ENCODE results near the gene NECTIN4. TPM values are rescaled to one million over a fixed set of nuclear protein-coding genes. Genes with fewer than 3 reads are reported as not detected.
"Not testable (repeated sequence)": the region's sequence is repeated elsewhere in the genome, so short reads cannot be mapped to it uniquely, and the experiment has no call there.

NECTIN4 gene
- total RNA-seq, 1 donor from 2014 or later = 1.9 TPM

DNA sequence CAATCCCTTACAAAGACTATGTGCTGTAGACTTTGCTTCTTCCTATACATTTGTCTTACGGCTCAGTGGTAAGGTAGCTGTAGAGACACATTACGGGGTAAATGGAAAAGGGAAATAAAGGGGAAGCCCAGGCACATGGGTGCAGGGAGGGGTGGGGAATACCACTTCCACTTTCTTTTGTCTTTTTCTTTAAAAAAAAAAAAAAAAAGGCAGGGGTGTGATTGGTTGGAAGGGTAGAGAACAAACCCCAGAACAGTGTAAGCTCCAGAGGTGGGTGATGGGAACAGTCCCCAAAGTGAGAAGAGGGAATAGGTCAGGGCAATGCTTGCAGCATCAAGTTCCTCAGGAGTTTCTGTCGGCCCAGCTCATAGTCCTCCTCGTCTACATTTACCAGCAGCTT, 32.5 kb upstream of the NECTIN4 start:
- TF ChIP-seq CTCF (IDR thresholded peaks at IDR 0.05; ENCODE audit: unreplicated experiment) = no peak
- no peak overlapping the region for H3K4me3 Mint-ChIP-seq (ENCODE audit: low read depth)
- H3K36me3 Mint-ChIP-seq (ENCODE audit: insufficient read depth) = peaks cover 29% of the 10 kb centered on the region

GRCh38 chr1:161121042-161121650, 31.8 kb upstream of the NECTIN4 start:
- DNase-seq (ENCODE audit: low spot score, unreplicated experiment) = no peak
- no peaks in the 10 kb centered on the region for H3K9me3 Mint-ChIP-seq (ENCODE audit: low read depth)
- H3K27me3 Mint-ChIP-seq = no peaks in the 10 kb centered on the region
- peaks cover 25% of the 10 kb centered on the region for H3K36me3 Mint-ChIP-seq (ENCODE audit: insufficient read depth)
- no peak for TF ChIP-seq CTCF (IDR thresholded peaks at IDR 0.05; ENCODE audit: unreplicated experiment)
- peaks cover 24% of the 10 kb centered on the region for H3K4me1 Mint-ChIP-seq (ENCODE audit: low read depth)
- H3K27ac Mint-ChIP-seq = peak overlapping the region; percentile 13
- H3K4me3 Mint-ChIP-seq (ENCODE audit: low read depth) = no peak overlapping the region

More for the DNA sequence above, 32.5 kb upstream of the NECTIN4 start:
- no peaks in the 10 kb centered on the region for H3K9me3 Mint-ChIP-seq (ENCODE audit: low read depth)
- no peak overlapping the region for H3K27ac Mint-ChIP-seq
- peaks cover 22% of the 10 kb centered on the region for H3K4me1 Mint-ChIP-seq (ENCODE audit: low read depth)
- no peak for DNase-seq (ENCODE audit: low spot score, unreplicated experiment)
- no peaks in the 10 kb centered on the region for H3K27me3 Mint-ChIP-seq

- Mint-ChIP-seq H3K27me3 (no peaks in the 10 kb centered on the region), H3K27ac (peak overlapping the region; percentile 97), H3K4me1 (ENCODE audit: low read depth) (peaks cover 24% of the 10 kb centered on the region), H3K36me3 (ENCODE audit: insufficient read depth) (peaks cover 20% of the 10 kb centered on the region), H3K4me3 (ENCODE audit: low read depth) (peak overlapping the region; percentile 95), H3K9me3 (ENCODE audit: low read depth) (no peaks in the 10 kb centered on the region)
- peak; percentile 40 for TF ChIP-seq CTCF (IDR thresholded peaks at IDR 0.05; ENCODE audit: unreplicated experiment)
- DNase-seq (ENCODE audit: low spot score, unreplicated experiment) = no peak
These were observed 29.9 kb upstream of the NECTIN4 start for GRCh38 chr1:161119092-161119903.

GRCh38 chr1:161117759-161118581, 28.6 kb upstream of the NECTIN4 start, which contains the start of the genes NIT1 and PFDN2:
Gene NIT1 (plus strand): TSS chr1:161118105. CDS start chr1:161118177, 72 bp downstream.
Gene PFDN2 (minus strand): TSS chr1:161118037. CDS start chr1:161118026, 11 bp downstream.
- peak; percentile 82 for DNase-seq (ENCODE audit: low spot score, unreplicated experiment)
- Mint-ChIP-seq H3K4me3 (ENCODE audit: low read depth) (peak within 1 kb of the TSS; percentile 95), H3K27me3 (no peaks in the 10 kb centered on the region), H3K4me1 (ENCODE audit: low read depth) (peaks cover 24% of the 10 kb centered on the region), H3K27ac (peak within 1 kb of the TSS; percentile 97), H3K9me3 (ENCODE audit: low read depth) (no peaks in the 10 kb centered on the region), H3K36me3 (ENCODE audit: insufficient read depth) (peaks cover 12% of the 10 kb centered on the region)
- no peak for TF ChIP-seq CTCF (IDR thresholded peaks at IDR 0.05; ENCODE audit: unreplicated experiment)

DNA sequence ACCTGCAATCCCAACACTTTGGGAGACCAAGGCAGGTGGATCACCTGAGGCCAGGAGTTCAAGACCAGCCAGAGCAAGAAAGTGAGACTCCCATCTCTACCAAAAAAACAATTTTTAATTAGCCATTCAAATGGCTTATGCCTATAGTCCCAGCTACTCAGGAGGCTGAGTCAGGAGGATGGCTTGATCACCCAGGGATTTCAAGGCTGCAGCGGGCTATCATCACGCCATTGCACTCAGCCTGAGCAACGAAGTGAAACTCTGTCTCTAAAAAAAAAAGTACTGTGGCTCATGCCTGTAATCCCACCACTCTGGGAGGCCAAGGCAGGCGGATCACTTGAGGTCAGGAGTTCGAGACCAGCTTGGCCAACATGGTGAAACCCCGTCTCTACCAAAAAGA, 26.6 kb upstream of the NECTIN4 start:
- Mint-ChIP-seq H3K4me3 (ENCODE audit: low read depth) (peak overlapping the region; percentile 95), H3K4me1 (ENCODE audit: low read depth) (peaks cover 24% of the 10 kb centered on the region)
- H3K27me3 Mint-ChIP-seq; H3K27ac Mint-ChIP-seq; H3K36me3 Mint-ChIP-seq (ENCODE audit: insufficient read depth); DNase-seq (ENCODE audit: low spot score, unreplicated experiment); H3K9me3 Mint-ChIP-seq (ENCODE audit: low read depth): not testable (repeated sequence)

All from progenitor cell of endocrine pancreas (in vitro differentiated cells).